AG09309 (cell line): ENCODE results near the gene NHSL1.

Experiments
- DNase-seq: peaks from one replicate; pipeline ENCODE4 v3.0.0-alpha.2; 2010; ENCODE audit warnings: low read depth
- H3K4me3 ChIP-seq: 2 replicates; pipeline ENCODE4 v1.5.1; 2011; ENCODE audit warnings: mild to moderate bottlenecking, low read depth, low read length, moderate library complexity; ENCODE audit not compliant: control insufficient read depth
- CTCF ChIP-seq: IDR thresholded peaks from 2 replicates; pipeline ENCODE4 v1.5.1; 2011; ENCODE audit warnings: mild to moderate bottlenecking, low read depth, low read length, inconsistent platforms; ENCODE audit not compliant: insufficient read depth, control insufficient read depth; ENCODE audit errors: missing control alignments

Gene NHSL1

GRCh38 chr6:138499303-138500018 is at the start of gene NHSL1:
NHSL1 (minus strand) TSS chr6:138499494; CDS start chr6:138499290, 204 bp downstream.
- H3K4me3 ChIP-seq = no peak within 1 kb of the TSS; the same call in 1 of the 2 replicates
- TF ChIP-seq CTCF = no peak
- DNase-seq = no peak

- TF ChIP-seq CTCF = no peak
- no peak for DNase-seq
Measured at GRCh38 chr6:138546733-138547185, 47.5 kb upstream of the NHSL1 start.

GRCh38 chr6:138545621-138545980 is 46.3 kb upstream of the NHSL1 start:
- TF ChIP-seq CTCF = no peak
- no peak for DNase-seq
- H3K4me3 ChIP-seq = peak overlapping the region; percentile 0; the same call in 1 of the 2 replicates

More at GRCh38 chr6:138546733-138547185, 47.5 kb upstream of the NHSL1 start:
- no peak overlapping the region for H3K4me3 ChIP-seq

- DNase-seq = no peak
- no peak for TF ChIP-seq CTCF
- no peak overlapping the region for H3K4me3 ChIP-seq
Measured at GRCh38 chr6:138544501-138544900, 45.2 kb upstream of the NHSL1 start.

- no peak for TF ChIP-seq CTCF
- no peak overlapping the region for H3K4me3 ChIP-seq
- DNase-seq = no peak
Measured at GRCh38 chr6:138543657-138544056, 44.4 kb upstream of the NHSL1 start.

GRCh38 chr6:138541823-138542481 is 42.7 kb upstream of the NHSL1 start:
- no peak for TF ChIP-seq CTCF
- DNase-seq = no peak
- H3K4me3 ChIP-seq = no peak overlapping the region
